ENCODE results near the gene C19orf85. TPM values are rescaled to one million over a fixed set of nuclear protein-coding genes. Genes with fewer than 3 reads are reported as not detected.

Gene C19orf85
- total RNA-seq, 2 donors from 2014 or later = not detected

DNA sequence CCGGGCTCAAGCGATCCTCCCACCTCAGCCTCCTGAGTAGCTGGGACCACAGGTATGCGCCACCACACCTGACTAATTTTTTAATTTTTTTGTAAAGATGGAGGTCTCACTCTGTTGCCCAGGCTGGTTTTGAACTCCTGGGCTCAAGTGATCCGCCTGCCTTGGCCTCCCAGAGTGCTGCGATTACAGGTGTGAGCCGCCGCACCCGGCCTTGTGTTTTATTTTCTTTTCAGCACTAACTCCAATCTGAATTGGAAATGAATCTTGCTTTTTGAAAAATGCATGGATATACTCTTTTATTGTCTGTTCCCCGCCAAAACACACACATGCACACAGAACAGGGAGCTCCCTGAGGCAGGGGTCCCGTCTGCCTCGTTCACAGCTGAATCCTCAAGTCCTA, 1.8 kb downstream of the C19orf85 start:
- TF ChIP-seq, protein P1, sequence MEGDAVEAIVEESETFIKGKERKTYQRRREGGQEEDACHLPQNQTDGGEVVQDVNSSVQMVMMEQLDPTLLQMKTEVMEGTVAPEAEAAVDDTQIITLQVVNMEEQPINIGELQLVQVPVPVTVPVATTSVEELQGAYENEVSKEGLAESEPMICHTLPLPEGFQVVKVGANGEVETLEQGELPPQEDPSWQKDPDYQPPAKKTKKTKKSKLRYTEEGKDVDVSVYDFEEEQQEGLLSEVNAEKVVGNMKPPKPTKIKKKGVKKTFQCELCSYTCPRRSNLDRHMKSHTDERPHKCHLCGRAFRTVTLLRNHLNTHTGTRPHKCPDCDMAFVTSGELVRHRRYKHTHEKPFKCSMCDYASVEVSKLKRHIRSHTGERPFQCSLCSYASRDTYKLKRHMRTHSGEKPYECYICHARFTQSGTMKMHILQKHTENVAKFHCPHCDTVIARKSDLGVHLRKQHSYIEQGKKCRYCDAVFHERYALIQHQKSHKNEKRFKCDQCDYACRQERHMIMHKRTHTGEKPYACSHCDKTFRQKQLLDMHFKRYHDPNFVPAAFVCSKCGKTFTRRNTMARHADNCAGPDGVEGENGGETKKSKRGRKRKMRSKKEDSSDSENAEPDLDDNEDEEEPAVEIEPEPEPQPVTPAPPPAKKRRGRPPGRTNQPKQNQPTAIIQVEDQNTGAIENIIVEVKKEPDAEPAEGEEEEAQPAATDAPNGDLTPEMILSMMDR (IDR thresholded peaks at IDR 0.05) = no peak
- no peak overlapping the region for H3K4me3 ChIP-seq
- no peak for DNase-seq (ENCODE audit: low spot score)
- H3K4me1 ChIP-seq = peaks cover 0 to 34% of the 10 kb centered on the region in 2 donors
- H3K36me3 ChIP-seq = no peaks in the 10 kb centered on the region
- H3K9me3 ChIP-seq = no peaks in the 10 kb centered on the region
- no peak overlapping the region for H3K27ac ChIP-seq
- H3K27me3 ChIP-seq = no peaks in the 10 kb centered on the region

DNA sequence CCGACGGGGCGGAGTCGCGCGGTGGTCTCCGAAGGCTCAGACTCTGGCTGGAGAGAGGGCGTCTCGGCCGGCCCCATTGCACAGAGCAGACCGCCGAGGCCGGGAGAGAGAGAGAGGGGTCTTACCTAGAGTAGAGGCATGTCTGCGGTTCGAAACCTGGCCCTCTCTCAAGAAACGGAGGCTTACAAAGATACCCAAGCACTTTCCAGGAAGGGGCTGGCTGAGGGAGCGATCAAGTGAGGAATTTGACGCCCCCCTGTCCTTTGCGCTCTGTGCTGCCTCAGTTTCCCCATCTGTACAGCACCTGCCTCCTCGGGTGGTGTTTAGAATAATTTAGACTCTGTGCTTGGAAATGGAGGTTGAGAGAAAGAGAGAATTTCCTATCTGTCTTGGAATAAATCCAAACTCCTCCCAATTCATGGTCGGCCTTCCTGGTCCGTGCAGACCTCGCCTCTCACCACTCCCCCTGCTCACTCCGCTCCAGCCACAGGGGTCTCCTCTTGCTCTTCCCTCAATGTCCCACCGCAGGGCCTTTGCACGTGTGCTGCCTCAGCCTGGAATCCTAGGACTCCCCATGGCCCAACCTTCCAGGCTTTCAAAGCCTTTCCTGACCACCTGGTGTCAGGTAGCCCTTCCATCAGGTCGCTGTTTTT, 2.5 kb downstream of the C19orf85 start:
- H3K4me1 ChIP-seq = peaks cover 0 to 30% of the 10 kb centered on the region in 2 donors
- H3K4me3 ChIP-seq = peak overlapping the region; percentile 44 to 67
- H3K27ac ChIP-seq = peak overlapping the region; percentile 71 to 80
- no peaks in the 10 kb centered on the region for H3K27me3 ChIP-seq
- no peak for DNase-seq (ENCODE audit: low spot score)
- TF ChIP-seq, protein P1 (IDR thresholded peaks at IDR 0.05) = no peak
- no peaks in the 10 kb centered on the region for H3K9me3 ChIP-seq
- no peaks in the 10 kb centered on the region for H3K36me3 ChIP-seq

DNA sequence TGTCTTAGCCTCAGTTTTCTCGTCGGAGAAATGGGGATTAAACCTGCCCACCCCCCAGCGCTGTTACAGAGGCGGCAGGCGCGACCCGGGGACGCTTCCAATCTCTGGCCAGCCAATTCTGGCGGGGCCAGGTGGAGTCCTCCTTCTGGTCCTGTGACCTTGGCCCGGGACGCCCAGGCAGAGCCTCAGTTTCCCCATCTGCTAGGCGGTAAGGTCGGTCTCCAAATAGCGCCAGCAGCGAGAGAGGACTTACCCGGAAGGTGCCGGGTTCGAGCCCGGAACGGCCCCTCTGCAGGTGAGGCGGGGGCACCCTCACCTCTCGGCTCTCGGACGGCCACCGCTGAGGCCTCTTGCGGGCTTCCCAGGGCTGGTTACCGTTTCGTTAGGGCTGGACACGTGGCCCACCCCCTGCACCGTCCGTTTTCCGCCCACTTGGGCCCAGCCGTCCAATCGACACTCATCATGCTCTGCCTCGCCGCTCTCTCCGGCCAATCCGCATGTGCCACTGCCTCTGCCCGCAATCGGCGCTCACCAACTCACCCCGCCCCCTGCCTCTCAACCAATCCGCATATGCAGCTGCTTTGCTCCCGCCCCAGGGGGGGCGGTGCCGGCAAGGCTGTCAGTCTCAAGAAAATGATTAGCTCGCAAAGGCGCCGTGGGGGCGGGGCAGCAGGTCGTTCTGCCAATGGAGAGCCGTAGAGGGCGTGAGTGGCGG, 3.1 kb downstream of the C19orf85 start, which contains the start of gene ISOC2:
Gene ISOC2 (minus strand): TSS at position 384 of the 715 bp plus-strand sequence. CDS start 5,156 bp downstream, outside the sequence.
- DNase-seq (ENCODE audit: low spot score) = peak; percentile 100
- peaks cover 0 to 30% of the 10 kb centered on the region in 2 donors for H3K4me1 ChIP-seq
- H3K4me3 ChIP-seq = peak within 1 kb of the TSS; percentile 67 to 81
- TF ChIP-seq, protein P1 (IDR thresholded peaks at IDR 0.05) = no peak
- H3K9me3 ChIP-seq = no peaks in the 10 kb centered on the region
- H3K27ac ChIP-seq = peak within 1 kb of the TSS; percentile 83 to 94
- H3K27me3 ChIP-seq = no peaks in the 10 kb centered on the region
- H3K36me3 ChIP-seq = no peaks in the 10 kb centered on the region

DNA sequence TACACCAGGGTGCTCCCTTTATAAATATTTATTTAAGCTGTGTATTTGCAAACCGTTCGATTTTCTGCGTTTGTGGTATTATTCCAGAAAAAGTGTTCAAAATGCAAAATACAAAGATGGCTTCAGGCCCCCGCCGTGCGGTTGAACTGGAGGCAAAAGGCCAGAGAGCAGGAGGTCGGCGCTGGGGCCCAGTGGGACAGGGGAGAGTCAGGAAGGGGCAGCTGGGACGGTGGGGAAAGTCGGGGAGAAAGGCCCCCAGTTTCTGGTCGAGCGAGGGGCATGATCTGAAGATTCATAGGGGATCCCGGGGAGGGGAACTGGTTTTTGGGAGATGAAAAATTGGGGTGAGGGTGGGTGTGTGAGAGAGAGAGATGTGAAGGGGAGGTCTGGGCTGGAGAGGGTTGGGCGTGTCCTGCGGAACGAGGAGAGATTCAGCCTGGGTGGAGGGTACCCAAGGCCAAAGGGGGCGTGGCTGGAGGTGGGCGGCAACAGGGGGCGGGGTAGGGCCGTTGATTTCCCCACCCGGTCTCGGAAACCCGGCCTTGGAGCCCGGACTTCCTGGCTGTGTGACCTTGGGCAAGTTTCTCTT, 3.8 kb downstream of the C19orf85 start:
- Histone ChIP-seq H3K27me3 (no peaks in the 10 kb centered on the region), H3K4me1 (peaks cover 0 to 30% of the 10 kb centered on the region in 2 donors), H3K4me3 (peak overlapping the region; percentile 67 to 81), H3K27ac (peak overlapping the region; percentile 83 to 94), H3K36me3 (no peaks in the 10 kb centered on the region), H3K9me3 (no peaks in the 10 kb centered on the region)
- TF ChIP-seq, protein P1 (IDR thresholded peaks at IDR 0.05) = no peak
- peak; percentile 87 for DNase-seq (ENCODE audit: low spot score)

DNA sequence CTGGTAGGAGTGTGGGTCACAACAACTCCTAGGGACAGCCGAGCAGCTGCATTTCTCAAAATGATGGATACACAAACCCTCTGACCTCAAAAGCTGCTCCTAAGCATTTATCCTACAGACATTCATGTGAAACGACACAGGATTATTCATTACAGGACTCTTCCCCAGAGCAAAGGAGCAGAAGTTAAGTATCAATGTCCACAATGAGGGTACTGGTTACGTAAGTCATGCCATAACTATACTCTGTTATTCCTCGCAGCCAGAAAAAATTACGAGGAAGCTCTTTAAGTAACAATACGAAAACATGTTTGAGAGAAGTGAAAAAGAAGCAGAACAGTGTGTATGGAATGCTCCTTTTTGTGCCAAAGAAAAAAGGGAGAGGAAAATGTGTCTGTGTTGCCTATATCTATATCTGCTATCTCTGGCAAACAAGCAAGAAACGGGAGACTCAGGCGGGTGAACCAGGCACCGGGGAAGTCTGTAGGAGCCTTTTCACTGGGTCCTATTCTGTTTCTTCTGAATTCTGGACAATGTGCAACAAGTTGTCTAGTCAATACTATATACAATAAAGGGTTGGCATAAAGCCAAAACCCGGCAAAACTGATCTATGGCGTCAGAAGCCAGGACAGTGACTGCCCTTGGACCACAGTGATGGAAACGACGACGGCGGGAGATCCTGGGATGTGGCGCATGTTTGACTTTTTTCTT, 4.4 kb downstream of the C19orf85 start:
- Histone ChIP-seq H3K27me3 (no peaks in the 10 kb centered on the region), H3K4me1 (peaks cover 0 to 30% of the 10 kb centered on the region in 2 donors), H3K36me3 (no peaks in the 10 kb centered on the region), H3K27ac (peak overlapping the region; percentile 83 to 94), H3K4me3 (peak overlapping the region; percentile 25 to 67), H3K9me3 (no peaks in the 10 kb centered on the region)
- TF ChIP-seq, protein P1 (IDR thresholded peaks at IDR 0.05) = no peak
- no peak for DNase-seq (ENCODE audit: low spot score)

Data from right atrium auricular region (tissue), 2 donors.